GM12875 (cell line): ENCODE results near the gene TMCC1.
A peak's percentile ranks its signal among the peaks of the same experiment; 100 is the strongest.
"Not testable (repeated sequence)": the region's sequence is repeated elsewhere in the genome, so short reads cannot be mapped to it uniquely, and the experiment has no call there.

Experiments
- H3K4me3 ChIP-seq: one replicate; pipeline ENCODE4 v1.5.1; 2011; ENCODE audit warnings: low read depth, low read length, control low read depth
- CTCF ChIP-seq: IDR thresholded peaks from 2 replicates; pipeline ENCODE4 v1.5.1; 2011; ENCODE audit warnings: low read depth, mild to moderate bottlenecking, control low read depth, inconsistent platforms, low read length, moderate library complexity, borderline replicate concordance; ENCODE audit not compliant: insufficient read depth

Gene TMCC1

GRCh38 chr3:129917423-129918007 is 24.0 kb upstream of the TMCC1 start:
- no peak for TF ChIP-seq CTCF
- H3K4me3 ChIP-seq, result no peak overlapping the region

DNA sequence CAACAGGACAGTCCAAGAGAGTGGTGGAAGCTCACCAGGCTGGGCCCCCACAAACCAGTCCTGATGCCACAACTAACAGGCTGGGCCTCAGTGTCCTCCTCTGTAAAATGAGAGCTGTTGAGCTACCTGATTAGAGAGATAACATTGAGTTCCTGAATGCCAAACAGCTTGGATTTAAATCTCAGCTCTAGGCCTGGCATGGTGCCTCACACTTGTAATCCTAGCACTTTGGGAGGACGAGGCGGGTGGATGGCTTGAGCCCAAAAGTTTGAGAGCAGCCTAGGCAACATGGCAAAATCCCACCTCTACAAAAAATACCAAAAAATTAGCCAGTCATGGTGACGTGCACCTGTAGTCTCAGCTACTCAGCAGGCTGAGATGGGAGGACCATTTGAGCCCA is 20.1 kb upstream of the TMCC1 start:
- TF ChIP-seq CTCF, result no peak
- H3K4me3 ChIP-seq, result no peak overlapping the region

GRCh38 chr3:129911261-129911861 is 17.9 kb upstream of the TMCC1 start:
- TF ChIP-seq CTCF, result no peak
- no peak overlapping the region for H3K4me3 ChIP-seq

- H3K4me3 ChIP-seq, result not testable (repeated sequence)
These were observed 15.7 kb upstream of the TMCC1 start for GRCh38 chr3:129909235-129909634.

- no peak for TF ChIP-seq CTCF
- no peak overlapping the region for H3K4me3 ChIP-seq
These were observed 14.9 kb upstream of the TMCC1 start for GRCh38 chr3:129908417-129908816.

DNA sequence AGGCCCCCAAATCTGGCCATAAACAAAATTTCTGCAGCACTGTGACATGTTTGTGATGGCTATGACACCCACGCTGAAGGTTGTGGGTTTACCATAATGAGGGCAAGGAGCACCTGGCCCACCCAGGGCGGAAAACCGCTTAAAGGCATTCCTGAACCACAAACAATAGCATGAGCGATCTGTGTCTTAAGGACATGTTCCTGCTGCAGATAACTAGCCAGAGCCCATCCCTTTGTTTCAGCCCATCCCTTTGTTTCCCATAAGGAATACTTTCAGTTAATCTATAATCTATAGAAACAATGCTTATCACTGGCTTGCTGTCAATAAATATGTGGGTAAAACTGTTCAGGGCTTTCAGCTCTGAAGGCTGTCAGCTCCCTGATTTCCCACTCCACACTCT is 7.8 kb upstream of the TMCC1 start:
- not testable (repeated sequence) for H3K4me3 ChIP-seq

DNA sequence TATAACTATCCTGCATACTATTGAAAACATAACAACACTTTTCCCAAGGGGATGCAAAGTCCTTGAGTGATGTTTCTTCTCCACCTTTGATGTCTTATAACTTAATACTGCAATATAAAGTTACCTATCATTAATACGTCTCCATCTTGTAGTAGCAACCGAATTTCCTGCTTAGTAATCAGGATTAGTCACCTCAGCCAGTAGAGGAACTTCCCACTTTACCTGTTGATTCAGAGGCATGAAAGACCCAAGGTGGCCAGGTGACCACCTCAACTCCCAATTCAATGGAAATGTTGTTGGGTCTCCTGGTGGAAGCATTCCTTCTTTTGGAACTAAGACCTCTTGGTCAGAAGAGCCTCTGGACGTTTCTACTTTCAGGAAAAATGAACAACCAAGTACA is 3.5 kb upstream of the TMCC1 start:
- H3K4me3 ChIP-seq, result no peak overlapping the region
- TF ChIP-seq CTCF, result no peak

DNA sequence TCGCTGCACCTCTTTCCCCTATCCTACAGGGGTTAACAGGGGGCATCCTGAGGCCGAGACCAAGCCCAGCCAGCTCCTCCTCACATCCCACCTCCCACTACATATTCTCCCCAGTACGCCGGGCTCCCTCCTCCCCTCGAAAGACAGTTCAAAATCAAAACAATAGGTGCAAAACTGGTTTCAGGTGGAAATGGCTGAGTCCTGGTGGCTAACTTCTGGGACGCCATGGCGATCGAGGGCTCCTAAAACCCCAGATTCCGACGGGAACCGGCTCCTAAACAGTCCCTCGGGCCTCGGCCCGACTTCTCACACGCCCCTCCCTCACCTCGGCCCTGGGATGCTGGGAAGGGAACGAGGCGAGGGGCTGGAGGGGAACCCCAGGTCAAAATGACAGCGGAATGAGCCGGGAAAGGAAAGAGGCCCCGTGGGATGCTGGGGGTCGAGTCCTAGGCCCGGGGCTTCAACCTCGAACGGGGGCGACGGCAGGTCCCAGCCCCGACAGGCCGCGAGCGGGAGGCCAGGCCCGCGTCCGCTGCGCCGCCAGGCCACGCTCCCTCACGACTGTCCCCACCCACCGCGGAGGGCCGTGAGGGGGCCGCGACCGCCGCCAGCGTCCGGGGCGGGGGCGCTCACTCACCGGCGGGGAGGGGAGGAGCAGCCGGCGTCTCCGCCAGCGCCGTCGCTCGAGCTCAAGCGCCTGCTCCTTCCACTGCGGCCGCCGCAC is 492 bp downstream of the TMCC1 start:
- H3K4me3 ChIP-seq, result peak overlapping the region; percentile 66
- no peak for TF ChIP-seq CTCF
